ENCODE data around the gene TSPAN15.

GRCh38 chr10:69513617-69514016 is 62.4 kb downstream of the TSPAN15 start:
- TF ChIP-seq HDGF (IDR thresholded peaks at IDR 0.05; ENCODE audit: borderline replicate concordance) (no peak), SP1 (IDR thresholded peaks at IDR 0.05) (no peak), BHLHE40 (IDR thresholded peaks at IDR 0.05; ENCODE audit: borderline replicate concordance) (no peak), FOXM1 (IDR thresholded peaks at IDR 0.05; ENCODE audit: borderline replicate concordance) (no peak), ZNF384 (IDR thresholded peaks at IDR 0.05) (no peak), LEF1 (IDR thresholded peaks at IDR 0.05; ENCODE audit: borderline replicate concordance) (no peak), SUZ12 (IDR thresholded peaks at IDR 0.05) (no peak), L3MBTL2 (conservative IDR thresholded peaks at IDR 0.05) (no peak), FOXA1 (IDR thresholded peaks at IDR 0.05) (no peak), ARNT (IDR thresholded peaks at IDR 0.05) (no peak), ELF4 (IDR thresholded peaks at IDR 0.05) (no peak)

All from HEK293T (cell line).